HepG2 (cell line): Measurements from ENCODE around the gene NSUN6. TPM values are rescaled to one million over a fixed set of nuclear protein-coding genes. Genes with fewer than 3 reads are reported as not detected.

Source experiments
- ATAC-seq: fragments of 200-7000 bp; cut with Tn5 transposase; 3 replicates; pipeline ENCODE4 v1.9.1; 2020; ENCODE audit warnings: mild to moderate bottlenecking, moderate library complexity
- BruUV-seq: library from RNA; stranded (reverse); fragments of 400-500 nt; replicated peaks from 2 replicates; lab custom pipeline; 2021; lab: Mats Ljungman, UMichigan
- CTCF ChIA-PET: fragments of 300-600 bp; formaldehyde crosslinking; extraction: SDS; loops from one replicate; lab custom pipeline; 2021; ENCODE audit warnings: low total read pairs, inconsistent platforms, low intra/inter-chr PET ratio; lab: Yijun Ruan, JAX
- POLR2A ChIA-PET: fragments of 350-600 bp; sonication (Branson Sonifier 250); formaldehyde crosslinking; loops from one replicate; lab custom pipeline; 2020; ENCODE audit warnings: antibody characterized with exemption, inconsistent platforms; lab: Yijun Ruan, JAX
- DNase-seq: peaks from one replicate; pipeline ENCODE4 v3.0.0-alpha.2; 2015; ENCODE audit warnings: low spot score
- FAIRE-seq: peaks from 3 replicates; lab custom pipeline; 2011; peaks lifted over from hg19 to GRCh38; lab: Jason Lieb, UNC
- H2AFZ ChIP-seq: one replicate; pipeline ENCODE4 v1.6.1; 2011; ENCODE audit warnings: low read length, inconsistent platforms
- H3K27ac ChIP-seq: fragments of 300-600 bp; 3 replicates; pipeline ENCODE4 v1.8.0; 2011; ENCODE audit warnings: mixed run types, mild to moderate bottlenecking, mixed read lengths, low read length, inconsistent platforms; ENCODE audit not compliant: insufficient read depth; ENCODE audit errors: extremely low read length
- H3K27me3 ChIP-seq, 2 experiments: fragments of 200-600 bp in 1 of 2; 2 replicates in 1 of 2; 3 replicates in 1 of 2; pipeline versions ENCODE4 v1.6.0 to v1.8.0; 2011; ENCODE audit warnings: low read length in 2 of 2, mild to moderate bottlenecking in 2 of 2, moderate library complexity in 2 of 2, inconsistent platforms in 1 of 2; ENCODE audit not compliant: insufficient read depth in 2 of 2, control insufficient read depth in 1 of 2
- H3K36me3 ChIP-seq, 2 experiments: fragments of 200-600 bp in 1 of 2; replicated peaks in 1 of 2; 2 replicates in 1 of 2; 3 replicates in 1 of 2; pipeline versions ENCODE4 v1.5.1 to v1.8.0; 2011; ENCODE audit warnings: low read length in 2 of 2, inconsistent platforms in 1 of 2; ENCODE audit not compliant: insufficient read depth in 2 of 2, control insufficient read depth in 1 of 2
- H3K4me1 ChIP-seq: 2 replicates; pipeline ENCODE4 v1.5.1; 2012; ENCODE audit warnings: low read length, inconsistent platforms; ENCODE audit not compliant: insufficient read depth
- H3K4me2 ChIP-seq: 2 replicates; pipeline ENCODE4 v1.6.0; 2011; ENCODE audit warnings: low read depth, low read length, inconsistent platforms
- H3K4me3 ChIP-seq, 3 experiments: fragments of 200-600 bp in 1 of 3; sonication (generic), shearing (Covaris generic) in 1 of 3; replicated peaks in 1 of 3; 2 replicates each; pipeline ENCODE4 v1.5.1; 2011 to 2016; ENCODE audit warnings: low read length in 3 of 3, inconsistent platforms in 2 of 3, low read depth in 2 of 3, mild to moderate bottlenecking in 2 of 3, control low read depth in 1 of 3, mixed read lengths in 1 of 3; ENCODE audit not compliant: insufficient read depth in 1 of 3
- H3K79me2 ChIP-seq: one replicate; pipeline ENCODE4 v1.6.1; 2011; ENCODE audit warnings: low read length, inconsistent platforms; ENCODE audit not compliant: insufficient read depth
- H3K9ac ChIP-seq: 2 replicates; pipeline ENCODE4 v1.6.0; 2011; ENCODE audit warnings: mild to moderate bottlenecking, low read depth, low read length, inconsistent platforms; ENCODE audit not compliant: insufficient read depth
- H3K9me3 ChIP-seq: 2 replicates; pipeline ENCODE4 v1.5.1; 2012; ENCODE audit warnings: mild to moderate bottlenecking, low read length
- H4K20me1 ChIP-seq: 2 replicates; pipeline ENCODE4 v1.6.0; 2011; ENCODE audit warnings: inconsistent platforms, mild to moderate bottlenecking, low read length, moderate library complexity; ENCODE audit not compliant: insufficient read depth
- BORCS8-MEF2B ChIP-seq: sonication (generic); formaldehyde crosslinking; IDR thresholded peaks from 2 replicates; pipeline ENCODE4 v1.8.0; 2022; ENCODE audit warnings: mild to moderate bottlenecking, missing genetic modification reagents
- HOXA3 ChIP-seq: sonication (generic); formaldehyde crosslinking; IDR thresholded peaks from 2 replicates; pipeline ENCODE4 v1.5.0; 2020; ENCODE audit warnings: missing genetic modification reagents
- KLF13 ChIP-seq: sonication (generic); formaldehyde crosslinking; IDR thresholded peaks from 2 replicates; pipeline ENCODE4 v1.4.0; 2020; ENCODE audit warnings: mild to moderate bottlenecking, missing genetic modification reagents
- MAFG ChIP-seq: sonication (generic); formaldehyde crosslinking; IDR thresholded peaks from 2 replicates; pipeline ENCODE4 v1.5.1; 2020; ENCODE audit warnings: mild to moderate bottlenecking, missing genetic modification reagents
- NFE2 ChIP-seq: sonication (generic); formaldehyde crosslinking; IDR thresholded peaks from 2 replicates; pipeline ENCODE4 v1.4.0; 2020; ENCODE audit warnings: missing genetic modification reagents
- PCBP1 ChIP-seq: fragments of 200-400 bp; formaldehyde crosslinking; IDR thresholded peaks from 2 replicates; pipeline ENCODE4 v1.6.1; 2017; ENCODE audit warnings: mild to moderate bottlenecking, low read depth, low read length, borderline replicate concordance
- RARG ChIP-seq: sonication (generic); formaldehyde crosslinking; IDR thresholded peaks from 2 replicates; pipeline ENCODE4 v1.4.0; 2020; ENCODE audit warnings: low read depth, mild to moderate bottlenecking, missing genetic modification reagents
- RXRB ChIP-seq: IDR thresholded peaks from 2 replicates; pipeline ENCODE4 v1.6.1; 2016; ENCODE audit warnings: borderline replicate concordance, missing genetic modification reagents, missing compliant biosample characterization
- U2AF2 ChIP-seq: fragments of 200-400 bp; formaldehyde crosslinking; IDR thresholded peaks from 2 replicates; pipeline ENCODE4 v1.6.1; 2017; ENCODE audit warnings: low read depth, mild to moderate bottlenecking, low read length
- ZNF33A ChIP-seq: sonication (generic); formaldehyde crosslinking; IDR thresholded peaks from 2 replicates; pipeline ENCODE4 v1.5.1; 2020; ENCODE audit warnings: missing genetic modification reagents, mild to moderate bottlenecking, moderate library complexity, borderline replicate concordance
- ZNF605 ChIP-seq: sonication (generic); formaldehyde crosslinking; IDR thresholded peaks from 2 replicates; pipeline ENCODE4 v1.8.0; 2022; ENCODE audit warnings: mild to moderate bottlenecking, missing genetic modification reagents
- WGBS: methylation state at CpG from one replicate; pipeline ENCODE4 v1.1.6; 2017; ENCODE audit warnings: low lambda C conversion rate; 5-methylcytosine and 5-hydroxymethylcytosine counted together
- in situ Hi-C: cut with HindIII; loops from 2 replicates; pipeline ENCODE4 v1.10.0; 2017; ENCODE audit warnings: low pct_unique_long_range_greater_than_20kb; ENCODE audit not compliant: extremely low pct_ligation_motif_present
- intact Hi-C: fragments of 100-400 bp; cut with micrococcal nuclease; formaldehyde crosslinking; loops from one replicate; pipeline ENCODE4 v1.10.0; 2022; ENCODE audit not compliant: unreplicated experiment
- polyA plus RNA-seq, 8 experiments: library from polyadenylated mRNA; depleted of rRNA in 3 of 8; stranded (reverse) in 7 of 8; unstranded in 1 of 8; fragments of >200 nt; fragmentation: Illumina TruSeq in 4 of 8; extraction: Trizol in 4 of 8; gene quantifications; 2 replicates each; pipeline versions ENCODE4 v1.2.1 to v1.2.3, GENCODE V29; 2011 to 2016; ENCODE audit warnings: low read depth in 4 of 8, missing spikeins in 1 of 8, mixed read lengths in 1 of 8; ENCODE audit not compliant: insufficient read depth in 1 of 8
- total RNA-seq, 5 experiments: library from RNA; depleted of rRNA; stranded (reverse); fragments of >200 nt; fragmentation: Illumina TruSeq; extraction: Trizol; gene quantifications; 2 replicates each; pipeline ENCODE4 v1.2.3, GENCODE V29; 2016; ENCODE audit warnings: low read depth in 1 of 5

NSUN6 gene
- total and polyA plus RNA-seq, 2 of the 13 experiments (the other 11 are each of a cell fraction or from before 2014, with no cell fraction given) = 17.2 to 19.3 TPM

- FAIRE-seq = no peak
- no peak overlapping the region for H2AFZ ChIP-seq
- BruUV-seq = no TSS peak
- intact Hi-C loops = no loop called here
- H3K4me1 ChIP-seq = no peaks in the 10 kb centered on the region
- TF ChIP-seq ZNF33A (CRISPR knock-in tag) (no peak), KLF13 (CRISPR knock-in tag) (no peak), MAFG (CRISPR knock-in tag) (no peak), PCBP1 (no peak), BORCS8-MEF2B (no peak), RXRB (no peak), NFE2 (CRISPR knock-in tag) (no peak), HOXA3 (CRISPR knock-in tag) (no peak), U2AF2 (no peak), ZNF605 (no peak), RARG (CRISPR knock-in tag) (no peak)
- TF ChIP-seq, all 625 proteins: peak for 0
- POLR2A ChIA-PET = no interaction called here
- Histone ChIP-seq H3K79me2 (no peaks in the 10 kb centered on the region), H3K9me3 (no peaks in the 10 kb centered on the region), H3K27ac (no peak overlapping the region), H3K4me3 (no peak overlapping the region), H3K4me2 (no peak overlapping the region), H4K20me1 (no peaks in the 10 kb centered on the region), H3K36me3 (no peaks in the 10 kb centered on the region), H3K9ac (no peak overlapping the region), H3K27me3 (peaks cover 0 to 15% of the 10 kb centered on the region in 2 experiments; a peak in 4 of 5 replicates)
- ATAC-seq (no peak), DNase-seq (no peak)
- CTCF ChIA-PET = no interaction called here
- in situ Hi-C loops = no loop called here
- WGBS = 26% methylated on average over 4 of the region's 4 CpGs
These were observed 152.4 kb downstream of the NSUN6 start for GRCh38 chr10:18498998-18499397.
